NCI-H146 treated with DMSO at 0.1 percent for 48 hours (cell line): Measurements from ENCODE around the gene PRG2.
A peak's percentile ranks its signal among the peaks of the same experiment; 100 is the strongest.
"Not testable (repeated sequence)": the region's sequence is repeated elsewhere in the genome, so short reads cannot be mapped to it uniquely, and the experiment has no call there.

Experiments used
- DNase-seq: peaks from one replicate; lab custom pipeline; 2025; ENCODE audit not compliant: unreplicated experiment; lab: John Stamatoyannopoulos, UW

Gene PRG2

GRCh38 chr11:57370251-57370650, 20.2 kb downstream of the PRG2 start:
- DNase-seq, result no peak

- DNase-seq, result no peak
These were observed 21.6 kb downstream of the PRG2 start for GRCh38 chr11:57368845-57369232.

- DNase-seq, result no peak
These were observed 22.2 kb downstream of the PRG2 start for GRCh38 chr11:57368106-57368844.

GRCh38 chr11:57364851-57365660, 25.4 kb downstream of the PRG2 start:
- peak; percentile 13 for DNase-seq

GRCh38 chr11:57363131-57364080, 27.0 kb downstream of the PRG2 start:
- no peak for DNase-seq

- DNase-seq, result no peak
These were observed 28.5 kb downstream of the PRG2 start for GRCh38 chr11:57361926-57362325.

- not testable (repeated sequence) for DNase-seq
These were observed 29.0 kb downstream of the PRG2 start for GRCh38 chr11:57361420-57361819.

- DNase-seq, result no peak
These were observed 29.5 kb downstream of the PRG2 start for GRCh38 chr11:57360991-57361390.

GRCh38 chr11:57359896-57360690, 30.4 kb downstream of the PRG2 start:
- DNase-seq, result no peak

GRCh38 chr11:57359396-57359795, 31.1 kb downstream of the PRG2 start:
- DNase-seq, result no peak

GRCh38 chr11:57358991-57359390, 31.5 kb downstream of the PRG2 start:
- no peak for DNase-seq

GRCh38 chr11:57358543-57358961, 31.9 kb downstream of the PRG2 start:
- DNase-seq, result no peak

- DNase-seq, result no peak
These were observed 32.6 kb downstream of the PRG2 start for GRCh38 chr11:57357856-57358255.

- DNase-seq, result no peak
These were observed 33.1 kb downstream of the PRG2 start for GRCh38 chr11:57357310-57357709.

- no peak for DNase-seq
These were observed 34.2 kb downstream of the PRG2 start for GRCh38 chr11:57356268-57356667.

GRCh38 chr11:57354699-57355098, 35.8 kb downstream of the PRG2 start:
- no peak for DNase-seq

- DNase-seq, result no peak
These were observed 36.6 kb downstream of the PRG2 start for GRCh38 chr11:57353852-57354251.

- no peak for DNase-seq
These were observed 37.0 kb downstream of the PRG2 start for GRCh38 chr11:57353446-57353845.

- DNase-seq, result no peak
These were observed 37.4 kb downstream of the PRG2 start for GRCh38 chr11:57353036-57353435.

- no peak for DNase-seq
These were observed 40.8 kb downstream of the PRG2 start for GRCh38 chr11:57349491-57350274.
